ENCODE data around the gene GJB5.

Gene GJB5

GRCh38 chr1:34778381-34778780 lies 23.5 kb downstream of the GJB5 start:
- DNase-seq (ENCODE audit: low spot score): no peak
- in situ Hi-C loops (cut with MboI; ENCODE audit: low pct_unique_long_range_greater_than_20kb, low sequenced_read_pairs, unreplicated experiment): no loop called here
- TF ChIP-seq CTCF (IDR thresholded peaks at IDR 0.05; ENCODE audit: extremely low read depth, insufficient read depth, missing control alignments): no peak

GRCh38 chr1:34779005-34779404 lies 24.2 kb downstream of the GJB5 start:
- in situ Hi-C loops (cut with MboI; ENCODE audit: low pct_unique_long_range_greater_than_20kb, low sequenced_read_pairs, unreplicated experiment): no loop called here
- DNase-seq (ENCODE audit: low spot score): no peak
- no peak for TF ChIP-seq CTCF (IDR thresholded peaks at IDR 0.05; ENCODE audit: extremely low read depth, insufficient read depth, missing control alignments)

GRCh38 chr1:34779526-34779925 lies 24.7 kb downstream of the GJB5 start:
- in situ Hi-C loops (cut with MboI; ENCODE audit: low pct_unique_long_range_greater_than_20kb, low sequenced_read_pairs, unreplicated experiment): no loop called here
- no peak for DNase-seq (ENCODE audit: low spot score)
- TF ChIP-seq CTCF (IDR thresholded peaks at IDR 0.05; ENCODE audit: extremely low read depth, insufficient read depth, missing control alignments): no peak

- TF ChIP-seq CTCF (IDR thresholded peaks at IDR 0.05; ENCODE audit: extremely low read depth, insufficient read depth, missing control alignments): no peak
- in situ Hi-C loops (cut with MboI; ENCODE audit: low pct_unique_long_range_greater_than_20kb, low sequenced_read_pairs, unreplicated experiment): no loop called here
- no peak for DNase-seq (ENCODE audit: low spot score)
These were observed 25.1 kb downstream of the GJB5 start for GRCh38 chr1:34779962-34780361.

GRCh38 chr1:34780528-34780927 lies 25.7 kb downstream of the GJB5 start:
- in situ Hi-C loops (cut with MboI; ENCODE audit: low pct_unique_long_range_greater_than_20kb, low sequenced_read_pairs, unreplicated experiment): no loop called here
- no peak for TF ChIP-seq CTCF (IDR thresholded peaks at IDR 0.05; ENCODE audit: extremely low read depth, insufficient read depth, missing control alignments)
- no peak for DNase-seq (ENCODE audit: low spot score)

- in situ Hi-C loops (cut with MboI; ENCODE audit: low pct_unique_long_range_greater_than_20kb, low sequenced_read_pairs, unreplicated experiment): no loop called here
- no peak for DNase-seq (ENCODE audit: low spot score)
- TF ChIP-seq CTCF (IDR thresholded peaks at IDR 0.05; ENCODE audit: extremely low read depth, insufficient read depth, missing control alignments): no peak
These were observed 26.4 kb downstream of the GJB5 start, which contains the start of gene GJB3 for GRCh38 chr1:34781071-34781843. Gene GJB3 (plus strand): TSS chr1:34781214. CDS start chr1:34784763, 3,549 bp downstream.

Measured in GM13977 (cell line).